ENCODE results near the gene GAS6. TPM values are rescaled to one million over a fixed set of nuclear protein-coding genes. Genes with fewer than 3 reads are reported as not detected.

The GAS6 gene
- total RNA-seq, 1 donor, result 3.3 TPM

DNA sequence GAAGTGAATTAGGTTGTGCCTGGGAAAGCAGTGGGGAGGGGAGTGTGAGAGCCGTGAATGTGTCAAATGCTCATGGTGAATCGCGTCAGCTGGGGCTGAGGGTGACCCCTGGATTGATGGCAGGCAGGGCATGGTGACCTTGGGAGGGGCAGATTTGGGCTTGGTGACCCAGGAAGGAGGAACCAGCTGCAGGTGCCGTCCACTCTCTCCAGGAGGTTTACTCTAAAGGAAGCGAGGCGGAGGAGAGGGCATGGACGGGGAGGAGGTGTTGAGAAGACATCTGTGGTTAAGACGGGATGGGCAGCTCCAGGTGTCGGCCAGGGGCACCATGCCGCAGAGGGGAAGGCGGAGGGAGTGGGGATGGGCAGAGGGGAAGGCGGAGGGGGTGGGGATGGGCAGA, 76.2 kb downstream of the GAS6 start:
- Histone ChIP-seq H3K4me3 (ENCODE audit: low read length) (no peak overlapping the region), H3K27me3 (ENCODE audit: insufficient read depth, low read length) (no peaks in the 10 kb centered on the region), H3K4me1 (ENCODE audit: insufficient read depth, low read length) (no peaks in the 10 kb centered on the region), H3K9me3 (ENCODE audit: low read depth, low read length) (no peaks in the 10 kb centered on the region)

DNA sequence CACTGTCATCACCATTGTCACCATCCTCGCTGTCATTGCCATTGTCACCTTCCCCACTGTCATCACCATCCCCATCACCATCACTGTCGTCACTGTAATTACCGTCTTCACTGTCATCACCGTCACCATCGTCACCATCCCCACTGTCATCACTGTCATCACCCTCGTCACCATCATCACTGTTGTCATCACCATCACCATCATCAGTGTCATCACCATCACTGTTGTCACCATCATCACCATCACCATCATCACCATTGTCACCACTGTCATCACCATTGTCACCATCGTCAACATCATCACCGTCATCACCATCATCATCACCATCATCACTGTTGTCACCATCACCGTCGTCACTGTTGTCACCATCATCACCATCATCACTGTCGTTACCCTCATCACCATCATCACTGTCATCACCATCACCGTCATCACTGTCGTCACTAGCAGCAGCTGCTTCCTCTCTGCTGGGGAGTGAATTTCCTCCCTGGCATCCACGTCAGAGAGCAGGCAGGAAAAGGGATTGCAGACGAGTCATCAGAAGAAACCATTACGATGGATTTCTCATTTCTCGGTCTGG, 77.5 kb downstream of the GAS6 start:
- Histone ChIP-seq H3K4me1 (ENCODE audit: insufficient read depth, low read length) (no peaks in the 10 kb centered on the region), H3K4me3 (ENCODE audit: low read length) (no peak overlapping the region), H3K27me3 (ENCODE audit: insufficient read depth, low read length) (no peaks in the 10 kb centered on the region), H3K9me3 (ENCODE audit: low read depth, low read length) (no peaks in the 10 kb centered on the region)

DNA sequence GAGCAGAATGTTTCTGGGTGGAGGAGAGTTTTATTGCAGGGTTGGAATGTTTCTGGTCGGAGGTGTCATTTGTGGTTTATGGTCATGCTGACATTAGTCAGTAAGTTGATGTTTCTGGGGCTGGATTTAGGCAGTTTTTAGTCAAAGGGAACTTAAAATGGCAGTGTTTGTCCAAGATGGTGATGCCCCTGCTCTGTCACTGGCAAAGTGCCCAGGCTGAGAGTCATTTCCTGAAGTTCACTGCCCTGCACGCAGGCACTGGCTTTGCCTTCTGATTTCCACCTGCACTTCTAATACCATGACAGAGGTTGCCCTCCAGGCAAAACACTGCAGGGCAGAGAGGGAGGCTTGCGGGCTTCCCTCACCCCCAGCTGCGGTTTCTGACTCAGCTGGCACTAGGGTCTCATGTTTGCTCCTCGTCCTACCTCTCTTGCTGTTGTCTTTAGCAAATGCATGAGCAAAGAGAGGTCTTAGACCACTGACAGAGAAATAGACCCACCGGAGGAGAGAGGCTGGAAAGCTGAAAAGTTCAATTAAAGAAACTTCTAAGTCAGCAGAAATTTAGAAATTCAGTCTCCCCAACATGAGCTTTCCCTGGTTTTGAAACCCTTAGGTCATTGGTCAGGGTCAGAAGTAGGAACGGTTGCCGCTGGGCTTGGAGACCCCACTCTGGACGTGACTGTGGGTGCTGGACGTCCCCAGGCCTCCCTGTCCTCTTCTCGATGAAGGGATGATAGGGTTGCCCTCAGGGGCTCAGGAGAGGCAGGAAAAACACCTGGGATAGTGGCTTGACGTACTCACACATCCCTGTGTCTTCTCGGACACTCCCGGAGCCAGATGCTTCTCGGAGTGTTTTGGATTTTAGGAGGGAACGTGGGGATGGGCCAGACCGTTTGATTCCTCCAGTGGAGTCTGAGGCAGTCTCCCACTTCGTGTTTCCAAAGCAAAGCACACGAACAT, 78.5 kb downstream of the GAS6 start:
- no peaks in the 10 kb centered on the region for H3K4me1 ChIP-seq (ENCODE audit: insufficient read depth, low read length)
- H3K9me3 ChIP-seq (ENCODE audit: low read depth, low read length), result no peaks in the 10 kb centered on the region
- no peaks in the 10 kb centered on the region for H3K27me3 ChIP-seq (ENCODE audit: insufficient read depth, low read length)
- no peak overlapping the region for H3K4me3 ChIP-seq (ENCODE audit: low read length)

DNA sequence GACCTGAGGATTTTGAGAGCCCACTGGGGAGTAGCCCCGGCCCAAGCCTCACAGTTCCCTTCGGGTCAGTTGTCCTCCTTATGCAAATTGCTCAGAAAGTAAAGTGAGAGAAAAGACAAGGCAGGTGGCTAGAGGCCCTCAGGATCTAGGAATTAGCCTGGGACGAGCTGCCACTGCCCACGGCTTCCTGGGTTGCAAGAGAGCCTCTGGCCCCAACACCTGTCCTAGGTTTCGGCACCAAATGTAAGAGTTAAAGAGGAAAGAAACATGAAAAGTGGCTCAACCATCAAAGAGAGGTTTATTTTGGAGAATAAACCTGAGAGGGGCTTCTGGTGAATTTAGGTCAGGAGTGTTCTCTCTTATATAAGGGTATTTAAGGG, 79.2 kb downstream of the GAS6 start:
- H3K27me3 ChIP-seq (ENCODE audit: insufficient read depth, low read length), result no peaks in the 10 kb centered on the region

DNA sequence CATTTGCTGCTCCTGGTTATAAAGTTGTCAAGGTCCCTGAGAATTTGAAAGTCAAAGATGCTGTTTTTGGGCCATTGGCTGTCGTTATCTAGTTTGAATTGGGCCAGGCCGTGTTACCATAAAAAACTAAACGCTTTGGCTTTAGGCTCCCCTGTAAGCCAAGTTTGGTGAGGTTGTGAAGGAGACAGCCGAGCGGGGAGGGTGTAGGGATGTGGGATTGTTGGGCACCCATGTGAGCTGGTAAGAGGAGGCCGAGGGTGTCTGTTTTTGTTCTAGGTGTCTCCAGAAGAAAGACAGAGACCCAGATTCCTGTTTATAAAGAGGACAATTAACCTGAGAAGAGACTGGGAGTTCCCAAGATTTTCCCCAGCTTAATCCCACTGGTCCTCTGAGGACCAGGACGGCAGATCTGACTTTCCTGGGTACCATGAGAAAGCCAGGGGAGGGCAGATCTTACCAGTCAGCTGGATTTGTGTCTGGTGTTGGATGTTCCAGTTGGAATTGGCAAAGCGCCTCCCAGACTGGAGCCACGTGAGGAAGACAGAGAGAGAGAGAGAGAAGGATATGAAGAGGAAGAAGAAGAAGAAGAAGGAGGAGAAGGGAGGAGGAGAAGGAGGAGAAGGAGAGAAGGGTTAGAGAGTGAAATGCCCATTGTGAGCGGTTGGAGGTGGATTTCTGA, 79.8 kb downstream of the GAS6 start:
- no peaks in the 10 kb centered on the region for H3K9me3 ChIP-seq (ENCODE audit: low read depth, low read length)
- no peak overlapping the region for H3K4me3 ChIP-seq (ENCODE audit: low read length)
- no peaks in the 10 kb centered on the region for H3K4me1 ChIP-seq (ENCODE audit: insufficient read depth, low read length)
- H3K27me3 ChIP-seq (ENCODE audit: insufficient read depth, low read length), result no peaks in the 10 kb centered on the region

More for the DNA sequence above, 79.2 kb downstream of the GAS6 start:
- Histone ChIP-seq H3K4me1 (ENCODE audit: insufficient read depth, low read length) (no peaks in the 10 kb centered on the region), H3K9me3 (ENCODE audit: low read depth, low read length) (no peaks in the 10 kb centered on the region), H3K4me3 (ENCODE audit: low read length) (no peak overlapping the region)

DNA sequence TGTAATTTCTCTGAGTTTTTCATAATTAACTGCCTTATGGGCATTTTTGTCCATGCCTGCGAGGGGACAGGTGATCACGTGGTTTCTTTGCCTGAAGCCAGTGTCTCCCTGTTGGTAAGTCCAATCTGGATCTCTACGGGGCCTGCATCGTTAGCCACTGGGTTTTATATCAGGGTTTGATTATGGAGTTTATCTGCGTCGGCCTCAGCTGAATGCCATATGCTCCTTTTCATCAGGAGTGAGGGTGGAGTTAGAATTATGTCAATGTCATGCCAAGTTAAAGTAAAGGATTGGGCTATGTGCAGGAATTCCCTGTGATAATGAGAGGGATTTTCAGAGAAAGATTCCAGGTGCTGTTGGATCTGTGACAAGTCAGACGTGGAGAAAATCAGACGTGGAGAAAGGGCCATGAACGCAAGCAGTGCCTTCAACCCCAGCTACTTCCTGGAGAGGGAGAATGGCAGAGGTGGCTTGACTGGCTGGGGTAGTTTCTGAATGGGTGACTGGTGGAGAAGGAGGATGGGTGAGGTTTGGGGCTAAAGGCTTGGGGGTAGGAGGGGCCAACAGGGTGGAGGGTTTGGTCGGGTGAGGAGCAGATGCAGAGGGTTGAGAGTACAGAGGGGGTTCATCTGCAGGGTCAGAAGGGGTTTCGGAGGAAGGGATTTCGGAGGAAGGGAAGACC, 80.5 kb downstream of the GAS6 start:
- H3K4me1 ChIP-seq (ENCODE audit: insufficient read depth, low read length), result no peaks in the 10 kb centered on the region
- H3K9me3 ChIP-seq (ENCODE audit: low read depth, low read length), result no peaks in the 10 kb centered on the region
- H3K4me3 ChIP-seq (ENCODE audit: low read length), result no peak overlapping the region
- no peaks in the 10 kb centered on the region for H3K27me3 ChIP-seq (ENCODE audit: insufficient read depth, low read length)

DNA sequence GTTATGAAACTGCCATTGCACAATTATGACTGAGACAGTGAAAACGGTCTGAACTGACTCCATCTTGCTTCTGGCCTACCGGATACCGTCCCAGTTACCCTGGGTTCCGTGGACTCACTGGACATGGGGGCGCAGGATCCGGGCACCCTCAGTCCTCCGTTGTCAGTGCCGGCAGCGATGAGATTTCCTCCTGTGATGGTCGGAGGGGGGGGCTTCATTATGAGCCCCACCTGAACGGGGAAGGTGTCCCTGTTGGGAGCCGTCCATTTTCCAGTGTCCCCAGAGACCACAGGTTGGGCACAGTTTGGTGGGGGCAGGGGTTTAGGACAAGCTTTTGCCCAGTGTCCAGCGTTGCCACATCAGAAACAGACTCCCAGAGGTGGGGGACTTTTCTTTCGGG, 81.4 kb downstream of the GAS6 start:
- H3K4me1 ChIP-seq (ENCODE audit: insufficient read depth, low read length), result no peaks in the 10 kb centered on the region
- no peaks in the 10 kb centered on the region for H3K9me3 ChIP-seq (ENCODE audit: low read depth, low read length)
- H3K4me3 ChIP-seq (ENCODE audit: low read length), result no peak overlapping the region
- no peaks in the 10 kb centered on the region for H3K27me3 ChIP-seq (ENCODE audit: insufficient read depth, low read length)

DNA sequence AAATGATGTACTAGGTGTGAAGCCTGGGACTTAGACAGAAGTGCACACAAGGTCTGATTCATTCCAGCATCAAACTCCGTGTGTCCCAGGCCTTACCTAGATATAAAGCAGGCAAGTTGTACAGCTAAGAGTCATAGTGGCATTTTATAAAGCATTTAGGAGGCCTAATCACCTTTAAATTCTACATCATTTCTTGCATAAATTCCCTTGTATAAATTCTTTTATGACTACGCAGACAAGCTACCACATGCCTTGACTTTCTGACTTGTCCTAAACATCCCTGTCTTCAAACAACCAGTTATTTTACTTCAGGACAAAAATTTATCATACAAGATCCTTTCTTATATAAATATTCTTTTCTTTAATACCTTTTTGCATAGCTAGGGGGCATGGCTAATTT, 82.3 kb downstream of the GAS6 start:
- Histone ChIP-seq H3K4me3 (ENCODE audit: low read length) (no peak overlapping the region), H3K9me3 (ENCODE audit: low read depth, low read length) (no peaks in the 10 kb centered on the region), H3K27me3 (ENCODE audit: insufficient read depth, low read length) (no peaks in the 10 kb centered on the region), H3K4me1 (ENCODE audit: insufficient read depth, low read length) (no peaks in the 10 kb centered on the region)

DNA sequence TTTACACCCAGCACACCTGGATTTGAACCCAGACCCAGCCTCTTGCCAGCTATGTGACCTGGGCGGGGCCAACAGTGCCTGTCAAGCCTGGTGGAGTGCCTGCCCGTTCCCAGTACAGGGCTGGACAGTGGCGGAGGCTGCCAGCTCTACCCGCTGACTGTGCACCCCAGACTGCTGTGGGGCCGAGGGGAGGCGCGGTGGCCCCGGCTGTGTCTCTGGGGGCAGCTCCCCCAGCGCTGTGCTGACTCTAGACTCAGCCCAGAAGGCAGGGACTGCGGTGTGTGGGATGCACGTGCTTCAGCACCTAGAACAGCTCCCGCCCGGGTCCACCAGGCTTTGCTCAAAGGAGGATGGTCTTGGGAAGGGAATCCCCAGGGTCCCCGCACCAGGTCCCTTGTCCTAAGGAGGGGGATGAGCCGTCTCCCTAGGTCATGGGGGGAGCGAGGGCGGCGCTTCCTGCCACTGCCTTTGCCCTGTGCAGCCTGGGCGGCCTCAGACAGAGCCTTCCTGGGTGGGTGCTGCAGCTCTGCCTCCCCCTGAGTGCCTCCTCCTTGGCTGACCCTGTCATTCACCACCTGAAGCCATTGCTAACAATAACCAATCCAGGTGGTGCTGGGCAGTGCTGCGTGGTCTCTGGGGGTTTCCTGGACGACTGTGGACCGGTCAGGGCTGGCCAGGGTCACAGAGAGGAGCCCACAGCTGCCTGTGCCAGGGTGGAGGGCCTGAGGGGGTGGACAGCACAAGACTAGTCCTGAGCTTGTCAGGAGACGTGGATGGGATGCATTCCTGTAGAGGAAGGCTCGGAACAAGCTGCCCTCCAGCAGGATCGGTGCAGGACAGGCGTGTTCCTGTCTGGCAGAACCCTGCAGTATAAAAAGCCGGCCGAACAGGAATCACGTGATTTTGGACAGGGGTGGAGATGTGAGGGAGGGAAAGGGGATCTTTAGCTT, 86.3 kb downstream of the GAS6 start:
- Histone ChIP-seq H3K4me1 (ENCODE audit: insufficient read depth, low read length) (no peaks in the 10 kb centered on the region), H3K9me3 (ENCODE audit: low read depth, low read length) (no peaks in the 10 kb centered on the region), H3K4me3 (ENCODE audit: low read length) (no peak overlapping the region), H3K27me3 (ENCODE audit: insufficient read depth, low read length) (no peaks in the 10 kb centered on the region)

DNA sequence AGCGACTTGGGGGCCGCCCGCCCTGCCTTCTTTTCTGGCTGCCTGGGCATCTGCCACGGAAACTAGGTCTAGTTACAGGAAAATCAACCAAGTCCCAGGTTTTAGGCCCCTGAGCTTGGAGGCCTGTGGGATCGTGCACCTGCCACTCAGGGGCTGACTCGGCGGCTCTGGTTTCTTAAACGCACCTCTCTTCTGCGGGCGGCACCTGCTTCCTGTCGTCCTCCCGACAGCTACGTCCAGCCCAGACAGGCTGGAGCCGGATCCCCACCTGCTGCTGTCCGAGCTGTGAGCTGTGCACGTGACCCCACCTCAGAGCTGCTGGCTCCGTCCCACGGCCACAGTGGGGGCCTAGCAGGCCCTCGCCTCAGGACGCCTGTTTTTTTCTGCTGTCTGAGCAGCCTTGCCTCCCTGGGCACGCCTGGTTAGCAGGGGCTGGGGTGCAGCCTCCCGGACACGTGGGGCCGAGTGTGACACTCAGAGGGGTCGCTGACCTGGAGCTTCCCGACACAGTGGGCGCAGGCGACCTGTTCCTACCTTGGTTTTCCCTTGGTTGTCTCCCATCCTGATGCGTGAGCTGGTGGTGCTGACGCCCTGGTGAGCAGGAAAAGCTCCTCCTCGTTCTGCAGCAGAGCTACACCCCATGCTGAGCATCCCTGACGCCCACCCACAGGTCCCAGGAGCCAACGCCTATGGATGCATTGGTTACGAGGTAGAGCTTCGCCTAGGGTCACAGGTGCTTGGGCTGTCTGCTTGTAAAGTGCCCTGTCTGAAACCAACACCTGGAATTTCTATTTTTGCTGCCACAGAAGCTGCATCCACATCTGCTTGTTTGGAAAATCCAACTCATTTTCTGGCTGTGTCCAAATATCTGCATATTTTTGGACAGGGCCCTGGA, 87.4 kb downstream of the GAS6 start:
- Histone ChIP-seq H3K27me3 (ENCODE audit: insufficient read depth, low read length) (no peaks in the 10 kb centered on the region), H3K9me3 (ENCODE audit: low read depth, low read length) (no peaks in the 10 kb centered on the region), H3K4me1 (ENCODE audit: insufficient read depth, low read length) (no peaks in the 10 kb centered on the region), H3K4me3 (ENCODE audit: low read length) (no peak overlapping the region)

DNA sequence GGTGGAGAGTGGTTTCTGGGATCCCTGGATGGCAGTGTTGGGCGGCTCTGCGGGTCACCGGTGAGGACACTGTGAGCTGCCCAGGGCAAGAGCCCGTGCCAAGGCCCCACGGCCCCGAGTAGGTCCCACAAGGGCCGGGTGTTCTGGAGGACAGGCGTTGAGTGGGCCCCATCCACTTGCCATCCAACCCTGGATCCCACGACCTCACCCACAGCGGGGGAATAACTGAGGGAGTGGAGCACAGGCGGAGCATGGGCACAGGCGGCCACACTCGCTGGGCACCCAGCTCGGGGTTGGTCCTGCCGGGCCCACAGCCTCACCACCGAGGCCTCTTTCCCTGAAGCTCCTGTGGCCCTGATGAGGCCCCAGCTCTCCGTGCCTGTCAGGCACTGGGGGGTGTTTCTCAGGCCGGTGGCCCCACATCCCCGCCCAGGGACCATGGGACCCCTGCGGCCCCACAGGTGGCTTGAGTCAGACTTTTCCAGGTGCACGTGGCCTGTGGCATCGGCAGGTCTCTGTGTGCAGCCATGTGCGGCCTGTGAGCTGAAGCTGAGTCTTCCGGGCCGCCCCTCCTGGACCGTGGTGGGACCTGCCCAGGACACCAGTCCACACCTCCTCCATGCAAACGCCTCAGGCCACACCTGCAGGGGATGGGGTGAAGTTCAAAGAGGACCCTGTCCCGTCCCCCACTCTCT, 88.3 kb downstream of the GAS6 start:
- H3K27me3 ChIP-seq (ENCODE audit: insufficient read depth, low read length), result no peaks in the 10 kb centered on the region
- H3K4me1 ChIP-seq (ENCODE audit: insufficient read depth, low read length), result no peaks in the 10 kb centered on the region
- H3K9me3 ChIP-seq (ENCODE audit: low read depth, low read length), result no peaks in the 10 kb centered on the region
- H3K4me3 ChIP-seq (ENCODE audit: low read length), result no peak overlapping the region

DNA sequence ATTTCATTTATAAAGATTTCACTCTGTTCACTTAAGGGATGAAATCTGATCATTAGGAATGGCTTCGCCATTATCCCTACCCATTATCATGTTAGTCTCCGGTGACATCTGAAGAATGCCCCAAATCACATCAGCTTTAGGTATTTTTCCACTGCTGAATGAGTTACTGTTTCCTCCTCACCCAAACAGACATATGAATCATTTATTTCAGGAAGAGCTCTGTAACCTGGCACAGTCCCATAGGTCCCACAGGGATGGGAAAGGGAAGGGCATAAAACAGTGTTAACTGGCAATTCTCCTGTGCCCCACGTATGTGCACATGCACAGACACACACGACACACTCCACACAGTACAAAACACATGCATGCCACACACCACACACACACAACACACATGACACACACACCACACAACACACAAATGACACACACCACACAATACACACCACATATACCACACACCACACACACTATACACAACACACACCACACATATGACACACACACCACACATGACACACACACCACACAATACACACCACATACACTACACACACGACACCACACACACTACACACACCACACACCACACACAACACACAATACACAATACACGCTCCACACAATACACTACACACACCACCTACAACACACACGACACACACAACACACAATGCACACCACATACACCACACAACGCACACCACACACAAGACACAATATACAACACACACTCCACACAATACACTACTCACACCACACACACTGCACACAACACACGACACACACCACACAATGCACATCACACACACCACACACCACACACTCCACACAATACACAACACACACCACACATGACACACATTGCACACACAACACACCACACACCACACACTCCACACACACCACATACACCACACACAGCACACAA, 89.4 kb downstream of the GAS6 start:
- H3K27me3 ChIP-seq (ENCODE audit: insufficient read depth, low read length), result no peaks in the 10 kb centered on the region
- no peaks in the 10 kb centered on the region for H3K4me1 ChIP-seq (ENCODE audit: insufficient read depth, low read length)
- H3K4me3 ChIP-seq (ENCODE audit: low read length), result no peak overlapping the region
- H3K9me3 ChIP-seq (ENCODE audit: low read depth, low read length), result no peaks in the 10 kb centered on the region
